Left colon (tissue), 2 donors: ENCODE measurements around the gene TMEM33. TPM values are rescaled to one million over a fixed set of nuclear protein-coding genes. Genes with fewer than 3 reads are reported as not detected.
A peak's percentile ranks its signal among the peaks of the same experiment; 100 is the strongest.
"Not testable (repeated sequence)": the region's sequence is repeated elsewhere in the genome, so short reads cannot be mapped to it uniquely, and the experiment has no call there.

Experiments used
- ATAC-seq: fragments of 200-7000 bp; cut with Tn5 transposase; one replicate; pipeline ENCODE4 v1.9.1; 2020; ENCODE audit warnings: mild to moderate bottlenecking, moderate library complexity
- DNase-seq, 2 donors: peaks; one replicate each; pipeline ENCODE4 v3.0.0-alpha.2; 2020
- intact Hi-C, 2 donors: fragments of 100-400 bp; cut with DNase I in 1 of 2; cut with micrococcal nuclease in 1 of 2; formaldehyde crosslinking; loops; one replicate each; pipeline versions ENCODE4 v1.11.2 to v1.14.0; 2022; cut with DNase I, micrococcal nuclease
- long read RNA-seq: library from polyadenylated mRNA; unstranded; transcript quantifications from one replicate; pipeline ENCODE4 v2.0.0, GENCODE V29; 2021
- total RNA-seq, 2 donors: library from RNA; stranded (reverse); fragmentation: NEBNext Ultra II Directional; extraction: Animal tissue kit (Norgen Biotek cat#: 25700); gene quantifications; one replicate each; pipeline ENCODE4 v1.2.1, GENCODE V29; 2021
- donor health status: DM: no; HTN: no; CAD: no.
- donor health status: DM: yes; HTN: yes; CAD: no.

The TMEM33 gene, protein sequence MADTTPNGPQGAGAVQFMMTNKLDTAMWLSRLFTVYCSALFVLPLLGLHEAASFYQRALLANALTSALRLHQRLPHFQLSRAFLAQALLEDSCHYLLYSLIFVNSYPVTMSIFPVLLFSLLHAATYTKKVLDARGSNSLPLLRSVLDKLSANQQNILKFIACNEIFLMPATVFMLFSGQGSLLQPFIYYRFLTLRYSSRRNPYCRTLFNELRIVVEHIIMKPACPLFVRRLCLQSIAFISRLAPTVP
- total RNA-seq = 10 to 100 TPM; 74.5 to 76.3 TPM
- long read RNA-seq, full-length matches to known transcripts = 23 of 37 reads
- long read RNA-seq, partial matches to known transcripts = 5 of 37 reads
- long read RNA-seq, other reads (novel, unspliced or antisense) = 9 of 37 reads

DNA sequence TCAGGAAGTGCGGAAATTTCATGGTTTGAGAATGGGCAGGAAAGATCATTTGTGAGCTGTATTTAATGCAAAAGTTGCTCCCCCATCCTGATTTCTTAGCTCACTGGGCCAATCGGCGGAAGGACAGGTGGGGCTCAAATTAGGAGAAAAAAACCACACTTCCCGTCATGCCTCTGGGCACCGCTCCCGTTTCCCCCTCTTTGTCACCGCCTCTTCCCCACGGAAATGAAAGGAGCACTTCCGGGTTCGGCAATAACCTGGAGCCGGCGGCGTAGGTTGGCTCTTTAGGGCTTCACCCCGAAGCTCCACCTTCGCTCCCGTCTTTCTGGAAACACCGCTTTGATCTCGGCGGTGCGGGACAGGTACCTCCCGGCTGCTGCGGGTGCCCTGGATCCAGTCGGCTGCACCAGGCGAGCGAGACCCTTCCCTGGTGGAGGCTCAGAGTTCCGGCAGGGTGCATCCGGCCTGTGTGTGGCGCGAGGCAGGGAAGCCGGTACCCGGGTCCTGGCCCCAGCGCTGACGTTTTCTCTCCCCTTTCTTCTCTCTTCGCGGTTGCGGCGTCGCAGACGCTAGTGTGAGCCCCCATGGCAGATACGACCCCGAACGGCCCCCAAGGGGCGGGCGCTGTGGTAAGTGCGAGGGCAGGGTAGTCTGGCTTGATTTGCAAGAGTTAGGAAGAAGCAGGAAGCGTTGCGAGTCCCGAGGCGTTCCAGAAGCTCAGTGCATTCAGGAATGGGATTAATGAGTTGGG lies at the start of gene TMEM33:
TSS of gene TMEM33 (plus strand) at position 529 of the 751 bp plus-strand sequence. CDS start at position 585, 56 bp downstream.
- intact Hi-C loops = no loop called here
- ATAC-seq = peak; percentile 97
- peak; percentile 88 to 91 for DNase-seq

DNA sequence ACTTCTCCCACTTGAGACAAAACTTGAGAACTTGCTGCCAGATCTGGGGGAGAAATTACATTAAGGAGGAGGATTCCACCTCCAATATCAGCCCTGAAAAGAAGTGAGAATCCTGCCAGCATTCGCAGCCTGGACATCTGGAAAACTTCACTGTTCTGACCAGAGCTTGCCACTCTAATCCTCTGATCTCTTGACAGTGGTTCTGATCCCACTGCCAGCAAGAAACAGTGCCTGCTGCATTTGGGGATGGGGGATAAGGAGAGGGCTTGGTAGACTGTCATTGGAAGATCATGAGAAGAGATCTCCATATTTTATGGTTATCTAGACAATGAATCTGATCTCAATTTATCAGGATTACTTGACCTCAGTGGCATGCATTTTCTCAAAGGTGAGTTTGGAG lies 49.8 kb upstream of the TMEM33 start:
- DNase-seq (no peak), ATAC-seq (no peak)
- intact Hi-C loops = loop anchor here (10.0 kb wide), 2 partner anchors 191 to 601 kb away; no protein-coding TSS in a partner anchor

DNA sequence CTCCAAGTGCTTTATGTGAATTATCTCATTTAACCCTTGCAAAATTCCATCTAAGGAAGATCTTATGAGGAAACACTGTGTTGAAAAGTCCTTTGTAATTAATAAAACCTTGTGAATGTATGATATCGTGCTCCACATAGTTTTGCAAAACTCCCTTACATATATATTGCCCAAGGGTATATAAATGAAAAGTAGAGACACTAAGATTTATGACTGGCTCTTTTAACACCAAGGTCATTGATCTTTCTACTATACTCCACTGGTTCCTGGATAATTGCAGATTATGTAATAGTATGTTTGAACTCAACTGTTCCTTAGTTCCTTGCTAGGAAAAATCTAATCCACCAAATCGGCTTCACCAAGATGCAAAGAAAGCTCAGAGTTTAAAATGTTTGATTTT lies 48.0 kb upstream of the TMEM33 start:
- DNase-seq = no peak
- intact Hi-C loops = loop anchor here (10.0 kb wide), 2 partner anchors 192 to 602 kb away; no protein-coding TSS in a partner anchor
- no peak for ATAC-seq

DNA sequence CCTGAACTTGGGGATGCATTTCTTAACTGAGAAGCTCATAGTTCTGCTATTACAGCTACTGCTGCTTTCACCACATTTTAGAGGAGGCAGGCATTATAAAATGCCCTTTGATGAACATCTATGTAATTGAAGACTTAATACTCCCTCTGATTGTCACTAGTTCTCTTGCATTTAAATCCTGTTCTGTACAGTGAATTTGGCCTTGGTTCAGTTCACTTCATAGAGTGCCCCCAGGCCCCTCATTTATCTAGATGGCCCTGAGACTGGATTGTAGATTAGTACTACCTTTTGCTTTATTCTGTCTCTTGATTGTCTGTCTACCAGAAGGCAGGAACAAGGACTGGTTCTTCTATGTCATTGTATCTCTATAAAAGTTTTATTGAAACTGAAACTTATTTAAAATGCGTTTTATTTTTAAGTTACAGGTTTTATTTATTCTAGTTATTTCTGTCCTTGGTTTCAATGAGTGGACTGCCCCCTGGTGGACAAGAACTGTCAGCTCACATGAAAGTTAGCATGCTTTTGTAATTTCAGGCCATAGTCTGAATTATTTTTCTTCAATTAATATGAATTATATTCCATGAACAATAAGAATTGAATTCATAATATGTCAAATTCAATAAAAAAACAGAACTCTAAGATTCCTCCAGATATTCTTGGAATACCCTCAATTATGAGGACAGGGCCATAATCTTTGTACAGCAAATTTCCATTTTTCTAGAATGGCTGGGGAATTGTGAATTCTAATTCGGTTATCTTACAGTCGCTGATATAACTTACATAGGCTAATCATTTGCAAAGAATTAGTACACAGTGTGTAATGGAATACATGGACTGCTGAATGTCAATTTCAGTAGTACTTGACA lies 47.2 kb upstream of the TMEM33 start:
- ATAC-seq = no peak
- DNase-seq = peak in 1 of 2 donors; percentile 52
- intact Hi-C loops = loop anchor here (10.0 kb wide), 2 partner anchors 193 to 603 kb away; no protein-coding TSS in a partner anchor

DNA sequence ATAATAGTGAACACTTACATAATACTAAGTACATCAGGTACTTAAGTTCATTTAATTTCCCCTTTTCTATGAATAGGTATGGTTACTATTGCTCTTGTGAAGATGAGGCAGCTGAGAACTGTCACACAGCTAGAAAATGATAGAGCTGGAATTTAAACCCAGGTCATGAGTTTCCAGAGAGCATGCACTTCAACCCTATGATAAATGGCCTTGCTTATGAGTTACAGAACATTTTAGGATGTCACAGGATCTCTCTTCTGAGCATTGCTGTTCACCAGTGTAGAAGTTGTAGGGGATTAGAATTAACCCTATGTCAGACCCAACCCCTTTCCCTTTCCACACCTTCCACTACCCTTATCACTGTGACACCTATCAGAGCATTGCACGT lies 46.5 kb upstream of the TMEM33 start:
- intact Hi-C loops = loop anchor here (10.0 kb wide), 2 partner anchors 194 to 604 kb away; no protein-coding TSS in a partner anchor
- DNase-seq (no peak), ATAC-seq (no peak)

DNA sequence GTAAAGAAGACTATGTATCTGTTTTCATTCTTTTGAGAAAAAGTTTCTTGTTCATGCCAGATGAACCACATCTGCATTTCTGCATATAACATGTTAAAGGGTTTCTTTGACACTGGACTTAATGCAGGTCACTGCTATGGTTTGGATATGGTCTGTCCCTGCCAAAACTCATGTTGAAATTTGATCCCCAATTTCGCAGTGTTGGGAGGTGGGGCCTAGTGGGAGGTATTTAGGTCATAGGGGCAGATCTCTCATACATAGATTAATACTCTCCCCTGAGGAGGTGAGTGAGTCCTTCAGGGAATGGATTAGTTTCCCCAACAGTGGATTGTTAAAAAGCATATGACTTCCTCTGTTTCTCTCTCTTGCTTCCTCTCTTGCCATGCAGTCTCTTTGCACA lies 45.9 kb upstream of the TMEM33 start:
- intact Hi-C loops = loop anchor here (10.0 kb wide), 2 partner anchors 195 to 605 kb away; no protein-coding TSS in a partner anchor
- ATAC-seq (no peak), DNase-seq (no peak)

DNA sequence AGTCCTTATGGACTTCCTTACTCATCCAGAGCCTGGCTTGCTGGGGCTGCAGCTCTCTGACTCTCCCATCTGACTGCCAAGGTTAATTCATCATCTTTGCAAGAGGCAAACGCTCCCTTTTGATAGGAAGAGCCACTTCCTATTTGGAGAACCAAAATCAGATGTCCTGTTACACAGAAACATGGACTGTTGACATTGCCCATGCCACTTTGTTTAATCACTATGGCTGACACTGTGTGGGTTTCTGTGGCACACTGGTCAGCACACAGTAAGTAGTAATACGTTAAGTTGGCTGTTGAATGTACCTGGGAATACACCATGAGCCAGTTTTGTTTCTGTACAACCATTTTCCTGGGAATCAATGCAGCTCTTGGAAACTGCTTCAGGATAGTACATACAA lies 45.1 kb upstream of the TMEM33 start:
- intact Hi-C loops = no loop called here
- DNase-seq = no peak
- ATAC-seq = no peak

DNA sequence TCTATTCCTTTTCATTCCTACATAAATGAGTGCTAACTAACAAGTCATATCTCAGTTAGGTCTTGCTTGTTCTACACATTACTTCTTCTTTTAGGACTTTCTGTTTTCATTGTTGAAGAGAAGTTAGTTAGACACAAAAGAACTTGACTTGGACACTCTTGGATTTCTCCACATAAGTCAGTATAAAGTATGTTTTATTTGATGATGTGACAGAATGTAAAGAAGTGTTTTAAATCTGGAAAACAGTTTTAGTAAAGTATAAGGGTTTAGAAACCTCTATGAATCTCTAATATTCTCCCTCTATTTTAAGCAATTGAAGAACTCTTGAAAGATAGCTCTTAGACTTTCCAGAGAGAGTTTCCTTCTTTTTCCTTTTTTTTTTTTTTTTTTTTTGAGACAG lies 38.6 kb upstream of the TMEM33 start:
- ATAC-seq = no peak
- DNase-seq = no peak
- intact Hi-C loops = no loop called here

DNA sequence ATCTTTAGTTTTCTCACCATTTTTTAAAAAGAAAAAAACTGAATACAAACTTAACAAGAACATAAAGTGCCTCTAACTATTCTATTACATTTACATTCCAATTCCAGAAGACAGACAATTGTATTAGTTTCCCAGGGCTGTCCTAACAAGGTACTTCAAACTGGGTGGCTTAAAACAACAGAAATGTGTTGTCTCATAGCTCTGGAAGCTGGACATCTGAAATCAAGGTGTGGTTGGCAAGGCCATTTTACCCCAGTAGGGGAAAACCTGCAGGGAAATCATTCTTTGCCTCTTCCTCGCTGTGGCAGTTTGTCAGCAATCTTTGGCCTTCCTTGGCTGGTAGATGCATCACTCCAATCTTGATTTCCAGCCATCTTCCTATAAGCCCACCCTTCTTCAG lies 37.5 kb upstream of the TMEM33 start:
- ATAC-seq (no peak), DNase-seq (no peak)
- intact Hi-C loops = no loop called here

DNA sequence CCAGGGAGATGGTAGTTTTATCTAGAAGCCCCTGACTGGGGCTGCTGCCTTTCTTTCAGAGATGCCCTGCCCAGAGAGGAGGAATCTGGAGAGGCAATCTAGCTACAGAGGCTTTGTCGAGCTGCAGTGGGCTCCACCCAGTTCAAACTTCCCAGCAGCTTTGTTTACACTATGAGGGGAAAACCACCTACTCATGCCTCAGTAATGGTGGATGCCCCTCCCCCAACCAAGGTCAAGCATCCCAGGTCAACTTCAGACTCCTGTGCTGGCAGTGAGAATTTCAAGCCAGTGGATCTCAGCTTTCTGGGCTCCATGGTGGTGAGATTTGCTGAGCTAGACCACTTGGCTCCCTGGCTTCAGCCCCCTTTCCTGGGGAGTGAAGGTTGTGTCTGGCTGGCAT lies 26.1 kb upstream of the TMEM33 start:
- ATAC-seq, DNase-seq, intact Hi-C loops: not testable (repeated sequence)

DNA sequence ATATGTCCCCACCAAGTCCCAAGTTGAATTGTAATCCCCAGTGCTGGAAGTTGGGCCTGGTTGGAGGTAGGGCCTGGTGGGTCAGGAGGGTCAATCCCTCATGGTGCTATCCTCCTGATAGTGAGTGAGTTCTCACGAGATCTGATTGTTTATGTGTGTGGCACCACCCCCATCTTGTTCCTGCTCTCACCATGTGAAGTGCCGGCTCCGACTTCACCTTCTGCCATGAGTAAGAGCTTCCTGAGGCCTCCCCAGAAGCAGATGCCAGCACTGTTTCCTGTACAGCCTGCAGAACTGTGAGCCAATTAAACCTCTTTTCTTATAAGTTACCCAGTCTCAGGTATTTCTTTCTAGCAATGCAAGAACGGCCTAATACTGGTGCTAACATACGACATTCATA lies 22.7 kb upstream of the TMEM33 start:
- no peak for DNase-seq
- intact Hi-C loops = no loop called here
- no peak for ATAC-seq

DNA sequence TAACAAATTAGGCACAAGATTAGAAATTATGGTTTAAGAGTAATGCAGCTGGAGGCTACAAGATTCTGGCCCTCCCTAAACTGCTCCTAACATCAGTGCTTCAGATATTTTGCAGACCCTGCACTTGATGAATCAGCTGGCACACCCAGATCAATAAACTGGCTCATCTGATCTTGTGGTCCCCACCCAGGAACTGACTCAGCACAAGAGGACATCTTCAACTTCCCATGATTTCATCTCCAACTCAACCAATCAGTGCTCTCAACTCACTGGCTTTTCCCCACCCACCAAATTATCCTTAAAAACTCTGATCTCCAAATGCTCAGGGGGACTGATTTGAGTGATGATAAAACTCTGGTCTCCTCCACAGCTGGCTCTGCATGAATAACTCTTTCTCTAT lies 21.7 kb upstream of the TMEM33 start:
- intact Hi-C loops = no loop called here
- ATAC-seq (no peak), DNase-seq (no peak)

DNA sequence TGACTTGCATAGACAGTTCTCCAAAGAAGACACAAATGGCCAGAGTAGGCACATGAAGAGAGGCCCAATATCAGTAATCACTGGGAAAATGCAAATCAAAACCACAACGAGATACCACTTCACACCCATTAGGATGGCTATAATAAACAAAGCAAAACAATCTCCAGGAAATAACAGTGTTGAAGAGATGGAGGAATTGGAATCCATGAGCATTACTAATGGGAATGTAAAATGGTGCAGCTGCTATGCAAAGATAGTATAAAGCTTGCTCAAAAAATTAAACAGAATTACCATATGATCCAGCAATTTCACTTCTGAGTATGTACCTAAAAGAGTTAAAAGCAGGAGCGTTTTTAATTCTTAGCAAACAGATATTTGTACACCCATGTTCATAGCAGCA lies 17.0 kb upstream of the TMEM33 start:
- ATAC-seq (no peak), DNase-seq (no peak)
- intact Hi-C loops = no loop called here

DNA sequence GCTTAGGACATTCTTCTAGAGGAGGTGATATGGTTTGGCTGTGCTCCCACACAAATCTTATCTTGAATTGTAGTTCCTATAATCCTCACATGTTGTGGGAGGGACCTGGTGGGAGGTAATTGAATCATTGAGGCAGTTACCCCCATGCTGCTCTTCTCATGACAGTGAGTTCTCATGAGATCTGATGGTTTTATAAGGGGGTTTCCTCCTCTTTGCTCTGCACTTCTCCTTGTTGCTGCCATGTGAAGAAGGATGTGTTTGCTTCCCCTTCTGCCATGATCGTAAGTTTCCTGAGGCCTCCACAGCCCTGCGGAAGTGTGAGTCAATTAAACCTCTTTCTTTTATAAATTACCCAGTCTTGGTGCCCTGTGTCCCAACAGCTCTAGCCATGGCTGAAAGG lies 14.8 kb upstream of the TMEM33 start:
- DNase-seq, ATAC-seq, intact Hi-C loops: not testable (repeated sequence)

DNA sequence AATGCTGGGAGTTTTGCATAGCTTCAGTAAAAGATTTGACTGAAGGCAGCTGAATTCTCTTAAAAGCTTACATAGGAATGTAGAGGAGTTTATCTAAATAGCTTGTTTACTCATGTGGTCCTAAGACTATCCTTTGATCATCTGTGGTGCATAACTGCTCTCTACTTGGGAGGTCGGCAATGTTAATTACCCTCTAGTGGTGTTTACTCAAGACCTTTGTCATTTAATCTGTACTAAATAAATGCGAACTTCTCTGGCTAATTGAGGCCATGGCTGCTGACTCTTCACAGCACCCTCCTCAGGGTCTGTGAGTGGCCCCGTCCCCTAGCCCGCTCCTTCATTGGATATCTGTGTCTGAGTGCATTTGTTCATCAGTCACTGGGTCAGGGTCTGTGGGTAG lies 13.8 kb upstream of the TMEM33 start:
- no peak for ATAC-seq
- intact Hi-C loops = no loop called here
- no peak for DNase-seq

DNA sequence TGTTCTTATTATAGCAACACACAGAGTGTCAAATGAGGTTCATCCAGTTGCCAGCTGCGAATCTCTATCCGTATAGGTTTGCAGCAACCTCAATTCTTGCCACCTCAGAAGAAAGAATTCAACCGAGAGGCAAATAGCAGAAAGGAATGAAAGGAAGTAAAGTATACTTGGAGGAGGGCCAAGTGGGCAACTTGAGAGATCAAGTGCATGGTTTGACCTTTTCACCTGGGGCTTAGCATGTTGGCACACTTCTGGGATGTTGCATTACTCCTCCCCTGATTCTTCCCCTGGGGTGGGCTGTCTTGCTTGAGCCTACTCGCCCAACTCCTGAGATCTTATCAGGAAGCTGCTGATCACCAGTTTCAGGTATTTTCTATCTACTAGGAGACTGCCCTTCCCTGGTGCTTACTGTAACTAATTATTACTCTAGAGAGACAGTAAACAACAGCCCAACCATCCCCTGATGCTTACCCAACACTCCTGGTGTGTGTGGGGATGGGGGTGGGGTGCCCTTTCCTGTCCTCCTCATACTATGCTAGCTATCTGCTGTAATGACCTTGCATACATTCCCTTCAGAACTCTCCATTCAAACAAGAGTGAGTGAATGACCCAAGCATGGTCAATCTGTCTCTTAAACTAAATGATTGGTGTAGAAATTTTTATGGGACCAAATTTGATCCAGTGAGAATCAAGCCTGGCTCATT lies 7.3 kb upstream of the TMEM33 start:
- DNase-seq = no peak
- intact Hi-C loops = no loop called here
- no peak for ATAC-seq

DNA sequence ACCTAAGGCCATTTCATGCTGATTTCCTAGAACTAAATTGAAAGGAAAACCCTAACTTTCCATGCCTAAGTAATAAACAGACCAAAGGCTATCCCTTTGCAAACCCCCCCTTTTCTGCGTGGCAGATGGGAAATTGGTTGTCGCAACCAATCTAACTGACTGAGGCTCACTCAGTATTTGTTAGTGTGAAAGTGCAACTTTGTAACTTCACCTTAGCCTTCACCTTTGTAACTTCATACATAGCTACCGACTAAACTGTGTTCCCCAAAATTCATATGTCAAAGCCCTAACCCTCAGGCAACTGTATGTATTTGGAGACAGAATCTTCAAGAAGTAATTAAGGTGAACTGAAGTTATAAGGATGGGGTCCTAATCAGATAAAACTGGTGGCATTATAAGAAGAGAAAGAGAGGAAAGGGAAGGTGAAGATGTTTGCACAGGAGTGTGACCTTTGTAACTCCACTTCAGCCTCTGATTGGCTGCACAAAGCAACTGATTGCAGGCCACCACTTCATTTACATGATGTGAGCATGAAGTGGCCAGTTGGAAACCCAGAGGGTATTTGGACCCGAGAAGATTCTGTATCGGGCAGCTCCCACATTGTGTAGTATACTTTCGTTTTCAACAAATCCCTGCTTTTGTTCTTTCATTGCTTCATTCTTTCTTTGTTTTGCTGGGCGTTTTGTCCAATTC lies 4.9 kb upstream of the TMEM33 start:
- DNase-seq (no peak), ATAC-seq (no peak)
- intact Hi-C loops = no loop called here

DNA sequence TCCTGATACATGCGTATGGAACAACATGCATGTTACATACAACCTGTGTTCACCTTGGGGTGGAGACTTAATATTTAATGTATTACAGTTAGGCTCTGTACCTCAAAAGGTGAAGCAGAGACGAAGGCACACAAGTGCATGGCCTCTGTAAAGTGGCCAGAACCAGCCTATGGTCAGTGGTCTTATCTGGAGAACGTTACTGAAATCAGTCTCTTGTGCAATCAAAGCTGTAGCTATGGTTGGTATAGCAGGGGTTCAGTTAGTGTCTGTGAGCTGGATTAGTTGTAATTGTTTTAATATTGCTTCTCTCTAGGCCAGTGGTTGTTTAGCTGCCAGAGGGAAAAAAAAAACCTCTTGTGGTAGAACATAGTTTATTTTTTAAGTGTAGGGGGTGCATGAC lies 2.2 kb upstream of the TMEM33 start:
- DNase-seq (no peak), ATAC-seq (no peak)
- intact Hi-C loops = no loop called here
